Gastroesophageal sphincter (tissue), 4 donors: Measurements from ENCODE around the gene SMC4. TPM values are rescaled to one million over a fixed set of nuclear protein-coding genes. Genes with fewer than 3 reads are reported as not detected.

Source experiments
- ATAC-seq: fragments of 150-250 bp; one replicate; pipeline ENCODE4 v1.9.1; 2016; ENCODE audit warnings: mild to moderate bottlenecking, moderate library complexity
- H3K27ac ChIP-seq, 4 donors: fragments of 200-600 bp; sonication (generic) in 3 of 4; 1 replicate in 3 of 4; 2 replicates in 1 of 4; pipeline ENCODE4 v1.5.1; 2016 to 2019
- H3K27me3 ChIP-seq: fragments of 200-600 bp; sonication (generic); one replicate; pipeline ENCODE4 v1.5.1; 2019
- H3K36me3 ChIP-seq, 2 donors: fragments of 200-600 bp; sonication (generic); one replicate each; pipeline ENCODE4 v1.5.1; 2019; ENCODE audit warnings: control low read depth in 1 of 2
- H3K4me1 ChIP-seq, 3 donors: fragments of 200-600 bp; sonication (generic); 1 replicate in 2 of 3; 2 replicates in 1 of 3; pipeline ENCODE4 v1.5.1; 2016 to 2019; ENCODE audit warnings: control low read depth in 2 of 3
- H3K4me3 ChIP-seq, 2 donors: fragments of 200-600 bp; sonication (generic); one replicate each; pipeline ENCODE4 v1.5.1; 2019; ENCODE audit warnings: mild to moderate bottlenecking in 1 of 2, moderate library complexity in 1 of 2
- H3K9me3 ChIP-seq, 3 donors: fragments of 200-600 bp; sonication (generic); one replicate each; pipeline ENCODE4 v1.5.1; 2017 to 2019; ENCODE audit warnings: control low read depth in 2 of 3
- EP300 ChIP-seq: sonication (generic); formaldehyde crosslinking; IDR thresholded peaks from one replicate; pipeline ENCODE4 v1.6.1; 2017; ENCODE audit warnings: antibody characterized with exemption, mild to moderate bottlenecking
- POLR2A ChIP-seq, 2 donors: fragments of 450-650 bp; IDR thresholded peaks; one replicate each; pipeline ENCODE4 v1.6.1; 2017; ENCODE audit warnings: antibody characterized with exemption in 2 of 2, mild to moderate bottlenecking in 2 of 2, moderate library complexity in 1 of 2
- POLR2AphosphoS5 ChIP-seq: sonication (generic); formaldehyde crosslinking; IDR thresholded peaks from one replicate; pipeline ENCODE4 v1.6.1; 2017; ENCODE audit warnings: antibody characterized with exemption
- WGBS, 2 donors: methylation state at CpG; one replicate each; pipeline ENCODE4 v1.1.5; 2018; ENCODE audit warnings: low coverage in 1 of 2; 5-methylcytosine and 5-hydroxymethylcytosine counted together
- total RNA-seq, 4 donors: library from RNA; depleted of rRNA; stranded (reverse); fragments of >200 nt; gene quantifications; one replicate each; pipeline ENCODE4 v1.1.0, GENCODE V29; 2016
- TF ChIP-seq, protein P1 (sequence below), 4 experiments: fragments of 200-600 bp in 2 of 4; fragments of 450-650 bp in 2 of 4; sonication (generic) in 1 of 4; IDR thresholded peaks; one replicate each; pipeline ENCODE4 v1.5.1; 2017 to 2019; ENCODE audit warnings: antibody characterized with exemption in 4 of 4, mild to moderate bottlenecking in 2 of 4, moderate library complexity in 2 of 4

The SMC4 gene
- total RNA-seq, 4 donors from 2014 or later = 21.7 to 40.8 (median 26.9) TPM

GRCh38 chr3:160369784-160370183, 29.7 kb upstream of the SMC4 start:
- Histone ChIP-seq H3K9me3 (no peaks in the 10 kb centered on the region), H3K27ac (no peak overlapping the region), H3K36me3 (peaks cover 0 to 43% of the 10 kb centered on the region in 2 donors), H3K4me1 (no peaks in the 10 kb centered on the region), H3K4me3 (no peak overlapping the region), H3K27me3 (no peaks in the 10 kb centered on the region)
- no peak for ATAC-seq
- WGBS, 2 donors = 76 to 85% methylated on average over 1 of the region's 1 CpG
- TF ChIP-seq POLR2AphosphoS5 (no peak), POLR2A (IDR thresholded peaks at IDR 0.05) (no peak), EP300 (no peak)
- TF ChIP-seq, protein P1, sequence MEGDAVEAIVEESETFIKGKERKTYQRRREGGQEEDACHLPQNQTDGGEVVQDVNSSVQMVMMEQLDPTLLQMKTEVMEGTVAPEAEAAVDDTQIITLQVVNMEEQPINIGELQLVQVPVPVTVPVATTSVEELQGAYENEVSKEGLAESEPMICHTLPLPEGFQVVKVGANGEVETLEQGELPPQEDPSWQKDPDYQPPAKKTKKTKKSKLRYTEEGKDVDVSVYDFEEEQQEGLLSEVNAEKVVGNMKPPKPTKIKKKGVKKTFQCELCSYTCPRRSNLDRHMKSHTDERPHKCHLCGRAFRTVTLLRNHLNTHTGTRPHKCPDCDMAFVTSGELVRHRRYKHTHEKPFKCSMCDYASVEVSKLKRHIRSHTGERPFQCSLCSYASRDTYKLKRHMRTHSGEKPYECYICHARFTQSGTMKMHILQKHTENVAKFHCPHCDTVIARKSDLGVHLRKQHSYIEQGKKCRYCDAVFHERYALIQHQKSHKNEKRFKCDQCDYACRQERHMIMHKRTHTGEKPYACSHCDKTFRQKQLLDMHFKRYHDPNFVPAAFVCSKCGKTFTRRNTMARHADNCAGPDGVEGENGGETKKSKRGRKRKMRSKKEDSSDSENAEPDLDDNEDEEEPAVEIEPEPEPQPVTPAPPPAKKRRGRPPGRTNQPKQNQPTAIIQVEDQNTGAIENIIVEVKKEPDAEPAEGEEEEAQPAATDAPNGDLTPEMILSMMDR (IDR thresholded peaks at IDR 0.05) = no peak

DNA sequence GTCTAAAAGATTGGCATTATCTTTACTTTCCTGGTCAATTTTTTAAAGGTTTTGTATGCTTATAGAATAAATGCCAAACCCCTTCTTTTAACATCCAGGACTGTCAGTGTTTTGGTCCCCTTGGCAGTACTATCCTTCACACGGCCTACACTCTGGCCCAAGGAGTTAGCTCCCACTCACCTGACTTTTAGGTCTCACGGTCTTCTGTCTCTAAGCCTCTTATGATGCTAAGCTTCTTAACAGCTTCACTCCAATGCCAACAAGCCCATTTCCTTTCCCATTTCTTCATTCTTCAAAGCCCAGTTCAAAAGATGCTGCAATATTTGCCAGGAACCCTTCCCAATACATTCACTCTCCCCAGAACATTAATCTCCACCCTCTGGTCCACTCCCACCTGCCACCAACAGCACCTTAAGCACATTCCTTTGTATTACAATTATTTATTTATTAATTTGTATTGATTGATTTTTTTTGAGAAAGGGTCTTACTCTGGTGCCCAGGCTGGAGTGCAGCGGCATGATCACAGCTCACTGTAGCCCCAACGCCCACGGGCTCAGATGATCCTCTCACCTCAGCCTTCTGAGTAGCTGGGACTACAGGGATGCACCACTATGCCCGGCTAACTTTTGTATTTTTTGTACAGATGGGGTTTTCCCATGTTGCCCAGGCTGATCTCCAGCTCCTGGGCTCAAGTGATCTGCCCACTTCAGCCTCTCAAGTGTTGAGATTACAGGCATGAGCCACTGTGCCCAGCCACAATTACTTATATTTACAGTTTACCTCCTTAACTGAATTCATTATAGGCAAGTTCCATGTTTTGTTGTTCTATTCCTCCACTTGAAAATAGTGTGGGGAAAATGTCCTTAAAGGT, 28.2 kb upstream of the SMC4 start:
- WGBS, 2 donors = 94 to 98% methylated on average over 6 of the region's 6 CpGs
- H3K4me1 ChIP-seq = no peaks in the 10 kb centered on the region
- H3K36me3 ChIP-seq = peaks cover 0 to 42% of the 10 kb centered on the region in 2 donors
- H3K27me3 ChIP-seq = no peaks in the 10 kb centered on the region
- TF ChIP-seq, protein P1 (IDR thresholded peaks at IDR 0.05) = no peak
- TF ChIP-seq EP300 (no peak), POLR2A (IDR thresholded peaks at IDR 0.05) (no peak), POLR2AphosphoS5 (no peak)
- no peak overlapping the region for H3K27ac ChIP-seq
- no peak for ATAC-seq
- H3K9me3 ChIP-seq = no peaks in the 10 kb centered on the region
- no peak overlapping the region for H3K4me3 ChIP-seq

GRCh38 chr3:160372780-160373179, 26.7 kb upstream of the SMC4 start:
- ATAC-seq = no peak
- Histone ChIP-seq H3K9me3 (no peaks in the 10 kb centered on the region), H3K27ac (no peak overlapping the region), H3K27me3 (no peaks in the 10 kb centered on the region), H3K4me1 (no peaks in the 10 kb centered on the region), H3K4me3 (no peak overlapping the region), H3K36me3 (peaks cover 0 to 53% of the 10 kb centered on the region in 2 donors)
- TF ChIP-seq POLR2AphosphoS5 = no peak
- TF ChIP-seq POLR2A (IDR thresholded peaks at IDR 0.05) = no peak
- TF ChIP-seq EP300 = no peak
- TF ChIP-seq, protein P1 (IDR thresholded peaks at IDR 0.05) = no peak

DNA sequence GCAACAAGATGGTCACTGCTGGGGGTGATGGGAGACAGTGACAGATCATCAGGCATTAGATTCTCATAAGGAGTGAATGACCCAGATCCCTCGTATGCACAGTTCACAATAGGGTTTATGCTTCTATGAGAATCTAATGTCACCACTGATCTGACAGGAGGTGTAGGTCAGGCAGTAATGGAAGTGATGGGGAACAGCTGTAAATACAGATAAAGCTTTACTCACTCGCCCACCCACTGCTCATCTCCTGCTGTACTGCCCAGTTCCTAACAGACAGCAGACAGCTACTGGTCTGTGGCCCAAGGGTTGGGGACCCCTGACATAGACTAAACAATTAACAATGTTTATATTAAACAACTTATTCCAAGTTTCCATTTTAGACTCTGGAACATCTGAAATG, 25.8 kb upstream of the SMC4 start:
- 90 to 95% methylated on average over 2 of the region's 2 CpGs for WGBS, 2 donors
- ATAC-seq = no peak
- Histone ChIP-seq H3K4me3 (no peak overlapping the region), H3K9me3 (no peaks in the 10 kb centered on the region), H3K4me1 (no peaks in the 10 kb centered on the region), H3K27ac (no peak overlapping the region), H3K36me3 (peaks cover 0 to 53% of the 10 kb centered on the region in 2 donors), H3K27me3 (no peaks in the 10 kb centered on the region)
- no peak for TF ChIP-seq POLR2AphosphoS5
- TF ChIP-seq, protein P1 (IDR thresholded peaks at IDR 0.05) = no peak
- TF ChIP-seq POLR2A (IDR thresholded peaks at IDR 0.05) = no peak
- TF ChIP-seq EP300 = no peak

GRCh38 chr3:160374472-160374871, 25.0 kb upstream of the SMC4 start:
- WGBS, 2 donors = 29 to 56% methylated on average over 2 of the region's 2 CpGs
- Histone ChIP-seq H3K36me3 (peaks cover 0 to 53% of the 10 kb centered on the region in 2 donors), H3K4me3 (no peak overlapping the region), H3K27me3 (no peaks in the 10 kb centered on the region), H3K27ac (no peak overlapping the region), H3K4me1 (no peaks in the 10 kb centered on the region), H3K9me3 (no peaks in the 10 kb centered on the region)
- no peak for ATAC-seq
- TF ChIP-seq, protein P1 (IDR thresholded peaks at IDR 0.05) = no peak
- TF ChIP-seq POLR2A (IDR thresholded peaks at IDR 0.05) (no peak), EP300 (no peak), POLR2AphosphoS5 (no peak)
